Fibroblast of lung (primary cell): ENCODE data around the gene BATF.

Experiments used
- CTCF ChIP-seq, 2 donors: IDR thresholded peaks in 1 of 2; conservative IDR thresholded peaks in 1 of 2; 1 replicate in 1 of 2; 2 replicates in 1 of 2; pipeline ENCODE4 v1.5.1; 2011 to 2012; ENCODE audit warnings: low read length in 2 of 2, control low read depth in 1 of 2, inconsistent platforms in 1 of 2, low read depth in 1 of 2, mild to moderate bottlenecking in 1 of 2
- EZH2 ChIP-seq: IDR thresholded peaks from 2 replicates; pipeline ENCODE4 v1.5.1; 2012; ENCODE audit warnings: low read length, control low read depth, mild to moderate bottlenecking; ENCODE audit errors: missing control alignments

- no peak for TF ChIP-seq CTCF (conservative IDR thresholded peaks at IDR 0.05 in 1 of 2, IDR thresholded peaks at IDR 0.05 in 1 of 2; ENCODE audit: low read depth in 1 of 2, low read length in 2 of 2)
- no peak for TF ChIP-seq EZH2
Observed at GRCh38 chr14:75537071-75537470, 14.8 kb downstream of the BATF start.
